Right lung (tissue), 5 donors: ENCODE data around the gene PNMA1. TPM values are rescaled to one million over a fixed set of nuclear protein-coding genes. Genes with fewer than 3 reads are reported as not detected.
A peak's percentile ranks its signal among the peaks of the same experiment; 100 is the strongest.
"Not testable (repeated sequence)": the region's sequence is repeated elsewhere in the genome, so short reads cannot be mapped to it uniquely, and the experiment has no call there.

ENCODE experiments used
- DNase-seq, 2 donors: peaks; one replicate each; pipeline ENCODE4 v3.0.0-alpha.2; 2013
- polyA plus RNA-seq, 5 donors: library from polyadenylated mRNA; unstranded; fragments of 120-200 nt; gene quantifications; one replicate each; pipeline versions ENCODE4 v1.2.1 to v1.2.3, GENCODE V29; 2013; ENCODE audit warnings: inconsistent platforms in 1 of 5, low replicate concordance in 1 of 5; ENCODE audit not compliant: insufficient read length in 5 of 5, insufficient read depth in 1 of 5

The PNMA1 gene
- polyA plus RNA-seq, 5 donors = 41.2 to 54.9 (median 47.4) TPM

DNA sequence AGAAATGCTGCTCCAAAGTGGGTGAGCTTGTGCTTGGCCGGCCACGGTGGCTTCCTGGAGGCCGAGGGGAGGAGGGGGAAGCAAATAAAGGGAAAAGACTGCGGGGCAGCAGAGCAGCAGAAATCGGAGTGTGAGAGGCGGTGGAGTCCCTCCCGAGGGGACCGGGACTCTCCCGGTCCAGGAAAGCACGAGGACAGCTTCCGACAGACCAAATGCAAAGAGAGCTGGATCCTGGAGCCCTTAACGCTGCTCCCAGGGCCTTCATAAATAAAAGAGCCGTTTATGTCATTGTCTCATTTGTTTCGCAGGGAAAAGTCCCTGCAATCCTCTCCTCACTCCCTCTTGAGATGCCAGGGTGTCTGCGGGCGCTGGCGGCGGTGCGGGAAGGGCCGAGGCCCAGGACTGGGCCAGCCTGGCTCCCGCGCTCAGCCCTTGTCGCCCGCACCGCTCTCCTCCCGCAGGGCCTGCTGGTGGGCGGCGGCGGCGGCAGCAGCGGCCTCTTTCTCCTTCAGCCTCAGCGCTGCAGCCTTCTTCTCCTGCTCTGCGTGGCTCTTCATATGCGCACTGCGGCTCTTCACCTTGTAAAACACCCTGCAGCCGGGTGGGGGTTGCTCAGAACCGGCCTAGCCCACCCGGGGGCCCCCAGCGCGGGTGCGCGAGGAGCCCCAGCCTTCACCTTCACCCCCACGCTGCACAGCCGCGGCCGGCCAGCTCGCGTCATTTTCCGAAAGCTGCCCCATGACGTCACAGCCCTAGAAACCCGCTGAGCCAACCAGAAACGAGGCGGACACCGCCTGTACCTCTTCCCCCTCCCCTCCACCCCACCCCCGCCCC lies 4.5 kb upstream of the PNMA1 start:
- peak in 1 of 2 donors; percentile 64 for DNase-seq

DNA sequence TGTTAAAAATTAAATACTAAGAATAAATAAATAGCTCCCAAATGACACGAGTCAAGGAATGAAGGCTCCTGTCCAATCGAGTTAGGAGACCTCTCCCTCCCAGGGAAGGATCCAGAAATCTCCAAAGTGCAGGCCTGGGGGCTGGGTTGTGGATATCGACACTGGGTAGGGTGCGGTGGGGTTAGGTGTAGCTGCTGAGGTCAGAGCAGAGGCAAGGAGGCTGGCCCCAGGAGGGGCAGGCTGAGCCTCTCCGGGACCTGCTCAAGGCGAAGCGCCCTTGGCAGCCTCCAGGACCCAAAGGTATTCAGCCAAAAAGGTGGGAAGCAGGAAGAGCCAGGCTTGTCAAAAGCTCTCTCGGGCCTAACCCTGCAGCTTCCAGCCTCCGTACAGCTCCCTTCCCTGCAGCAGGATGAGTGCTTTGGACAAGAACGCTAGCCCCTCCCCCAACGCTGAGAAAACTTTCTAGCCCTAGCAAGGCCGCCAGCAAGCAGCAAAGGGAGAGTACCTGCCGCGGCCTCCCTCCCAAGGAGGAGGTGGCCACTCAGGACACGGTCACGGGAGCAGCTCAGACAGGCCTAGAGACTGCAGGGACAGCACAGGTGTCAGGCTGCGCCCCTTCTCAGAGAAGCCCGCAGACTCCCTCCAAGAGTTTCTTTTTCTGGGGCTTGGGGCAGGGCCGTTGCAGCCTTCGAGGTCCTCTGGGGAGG lies 3.7 kb upstream of the PNMA1 start:
- DNase-seq = no peak

DNA sequence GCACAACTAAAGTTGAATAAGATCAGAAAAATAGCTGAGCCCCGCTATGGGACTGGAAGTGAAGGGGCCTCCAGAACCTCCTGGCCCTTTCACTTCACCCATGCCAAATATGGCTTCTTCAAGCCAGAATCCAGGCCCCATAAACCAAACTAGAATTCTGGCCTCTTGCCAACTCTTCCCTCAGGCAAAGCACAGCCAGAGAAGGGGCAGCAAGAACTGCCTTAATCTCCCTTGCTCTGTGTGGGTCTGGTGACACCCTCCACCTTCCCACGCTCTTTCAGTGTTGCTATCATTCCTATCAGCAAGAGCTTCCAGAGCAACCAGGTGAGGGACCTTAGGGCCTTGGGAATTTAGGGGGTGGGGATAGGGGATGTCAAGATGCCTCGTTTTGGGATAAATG lies 3.1 kb upstream of the PNMA1 start:
- no peak for DNase-seq

DNA sequence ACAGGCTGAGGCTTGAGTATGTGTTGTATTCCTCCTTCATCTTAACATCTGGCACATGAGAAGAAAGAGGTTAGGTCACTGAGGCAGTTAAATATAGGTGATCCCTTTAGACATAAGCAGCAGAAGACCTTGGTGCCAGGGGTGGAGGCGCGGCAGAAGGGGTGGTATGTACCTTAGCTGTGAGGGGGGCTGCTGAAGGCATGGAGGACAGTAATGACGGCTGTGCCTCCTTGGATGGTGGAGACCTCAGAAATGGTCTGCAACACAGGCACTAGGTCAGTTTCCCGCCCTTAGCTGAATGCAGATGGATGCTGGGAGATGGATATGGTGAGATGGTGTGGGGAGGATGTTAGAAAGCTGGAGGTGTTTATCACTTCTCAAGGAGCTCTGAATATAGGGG lies 1.5 kb upstream of the PNMA1 start:
- no peak for DNase-seq

DNA sequence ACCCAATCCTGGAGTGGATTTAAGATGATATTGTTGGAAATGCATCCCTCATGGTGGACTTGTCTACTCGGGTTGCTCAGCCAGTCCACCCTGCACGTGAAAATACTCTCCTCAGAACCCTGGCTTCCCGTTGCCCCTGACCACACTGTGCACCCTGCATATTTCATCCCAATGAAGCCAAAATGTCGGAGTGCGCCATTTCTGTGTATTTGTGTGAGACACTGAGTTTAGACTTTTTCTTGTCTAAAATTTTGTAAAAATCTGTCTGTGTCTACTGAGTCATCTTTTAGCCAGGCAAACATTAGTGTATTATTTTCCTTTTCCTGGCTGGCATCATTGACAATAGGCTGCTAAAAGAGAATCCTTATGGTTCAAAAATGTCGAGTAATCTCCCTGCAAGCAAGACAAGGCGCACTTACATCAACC lies 485 bp upstream of the PNMA1 start:
- no peak for DNase-seq

DNA sequence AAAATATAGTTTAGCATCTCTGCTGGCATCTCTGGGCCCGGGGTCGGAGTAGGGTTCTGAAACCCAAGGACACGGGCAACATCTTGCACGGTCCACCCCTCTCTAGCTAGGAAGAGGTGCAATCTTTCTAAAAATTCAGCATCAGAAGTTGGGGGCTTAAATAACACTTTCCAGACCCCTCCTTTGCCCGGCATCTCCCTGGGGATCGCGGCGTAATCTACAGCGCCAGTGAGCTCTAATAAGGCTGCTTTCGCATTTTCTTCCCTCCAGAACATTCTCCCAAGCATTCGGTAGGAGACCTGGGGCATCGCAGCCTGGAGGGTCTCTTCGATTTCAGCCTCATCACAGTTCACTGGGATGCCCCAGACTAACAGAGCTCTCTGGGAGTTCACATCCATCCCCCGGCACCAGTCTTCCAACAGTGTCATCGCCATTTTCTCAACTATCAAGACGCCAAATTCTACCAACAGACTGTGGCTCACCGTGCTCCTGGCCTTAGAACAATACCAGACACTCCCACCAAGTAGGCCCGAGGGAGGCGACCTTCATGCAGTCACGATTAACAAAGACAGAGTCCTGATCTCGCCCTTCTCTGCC lies 880 bp downstream of the PNMA1 start:
- DNase-seq = no peak

DNA sequence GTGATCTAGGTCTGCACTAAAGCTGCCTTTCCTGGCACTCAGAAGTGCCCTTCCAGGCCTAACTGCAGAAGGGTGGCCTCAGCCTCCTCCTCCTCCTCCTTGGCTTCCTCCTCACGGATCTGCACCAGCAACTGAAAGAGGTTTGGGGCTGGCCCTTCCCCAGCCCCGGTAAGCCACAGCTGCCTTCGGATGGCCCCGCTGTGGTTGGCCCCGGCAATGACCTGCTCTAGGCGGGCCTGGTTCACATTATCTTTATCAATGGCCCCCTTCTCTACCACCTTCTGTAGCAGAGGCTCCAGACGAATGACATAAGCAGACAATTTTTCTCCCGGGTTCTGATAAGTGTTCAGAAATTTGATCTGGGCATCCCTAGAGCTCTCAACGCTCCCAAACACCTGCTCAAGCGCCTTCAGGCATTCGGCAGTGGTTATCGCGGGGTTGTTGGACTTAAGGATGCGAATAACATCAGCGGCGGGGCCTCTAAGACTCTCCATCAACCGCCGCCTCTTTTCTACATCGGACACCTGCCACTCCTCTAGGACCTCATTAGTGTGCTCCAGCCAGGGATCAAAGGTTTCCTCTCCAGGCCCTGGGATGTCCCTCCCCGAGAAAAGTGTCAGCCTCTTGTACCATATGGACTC lies 1.5 kb downstream of the PNMA1 start:
- DNase-seq = no peak

DNA sequence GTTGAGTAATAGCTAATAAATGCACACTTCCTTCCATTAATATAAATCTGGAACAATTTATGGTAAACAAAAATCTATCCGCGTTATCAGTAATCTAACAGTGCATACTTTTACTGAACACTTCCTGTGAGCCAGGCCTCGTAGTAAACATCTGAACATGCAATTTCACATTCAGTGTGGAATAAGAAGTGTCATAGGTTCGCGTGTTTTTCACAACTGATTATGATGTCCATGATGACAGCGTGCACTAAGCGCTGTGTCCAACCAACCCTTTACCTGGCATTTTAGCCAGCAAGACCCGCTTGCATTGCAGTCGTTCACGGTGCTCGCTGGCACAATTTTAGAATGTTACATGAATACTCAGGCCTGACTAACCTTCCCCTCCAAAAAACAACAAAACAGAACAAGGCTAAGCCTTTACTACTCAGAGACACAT lies 2.1 kb downstream of the PNMA1 start:
- no peak for DNase-seq

DNA sequence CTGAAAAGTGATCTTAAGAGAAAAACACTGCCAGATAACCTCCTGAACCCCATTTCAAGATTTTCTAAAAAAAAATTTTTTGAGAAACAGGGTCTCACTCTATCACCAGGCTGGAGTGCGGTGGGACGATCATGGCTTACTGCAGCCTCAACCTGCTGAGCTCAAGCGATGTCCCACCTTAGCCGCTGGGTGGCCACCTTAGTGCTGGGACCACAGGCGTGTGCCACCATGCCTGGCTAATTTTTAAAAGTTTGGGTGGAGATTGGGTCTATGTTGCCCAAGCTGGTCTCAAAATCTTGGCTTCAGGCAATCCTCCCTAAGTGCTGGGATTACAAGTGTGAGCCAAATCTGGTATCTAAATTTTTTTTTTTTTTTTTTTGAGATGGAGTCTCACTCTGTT lies 3.4 kb downstream of the PNMA1 start:
- DNase-seq = no peak

DNA sequence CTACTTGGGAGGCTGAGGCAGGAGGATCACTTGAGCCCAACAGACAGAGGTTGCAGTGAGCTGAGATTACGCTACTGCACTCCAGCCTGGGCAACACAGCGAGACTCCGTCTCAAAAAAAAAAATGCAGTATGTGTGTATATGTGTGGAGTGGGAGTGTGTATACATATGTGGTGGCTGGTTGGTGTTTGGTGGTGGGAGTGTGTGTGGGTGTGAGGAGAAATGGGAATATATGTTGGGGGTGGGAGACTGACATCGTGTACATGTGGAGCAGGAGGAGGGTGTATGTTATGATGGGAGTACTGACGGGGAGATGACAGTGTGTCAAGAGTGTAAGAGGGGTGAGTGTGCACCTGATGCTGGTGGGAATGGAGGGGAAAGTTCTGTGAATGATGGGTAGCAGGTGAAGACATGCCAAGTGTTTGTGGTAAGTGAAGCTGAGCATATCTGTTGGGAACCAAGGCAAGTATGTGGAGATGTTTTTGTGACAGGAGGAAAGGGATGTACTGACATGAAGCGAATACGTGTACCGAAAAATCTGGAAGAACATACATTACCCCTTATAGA lies 4.2 kb downstream of the PNMA1 start:
- DNase-seq = no peak

DNA sequence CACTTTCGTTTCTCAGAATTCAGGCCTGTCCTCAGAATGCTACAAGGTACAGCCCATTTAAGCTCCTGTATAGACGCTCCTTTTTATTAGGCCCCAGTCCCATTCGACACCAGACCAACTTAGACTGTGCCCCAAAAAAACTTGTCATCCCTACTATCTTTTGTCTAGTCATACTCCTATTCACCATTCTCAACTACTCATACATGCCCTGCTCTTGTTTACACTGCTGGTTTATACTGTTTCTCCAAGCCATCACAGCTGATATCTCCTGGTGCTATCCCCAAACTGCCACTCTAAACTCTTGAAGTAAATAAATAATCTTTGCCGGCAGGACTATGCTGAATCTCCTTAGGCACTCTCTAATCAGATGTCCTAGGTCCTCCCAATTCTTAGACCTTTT lies 6.1 kb downstream of the PNMA1 start:
- DNase-seq = not testable (repeated sequence)

DNA sequence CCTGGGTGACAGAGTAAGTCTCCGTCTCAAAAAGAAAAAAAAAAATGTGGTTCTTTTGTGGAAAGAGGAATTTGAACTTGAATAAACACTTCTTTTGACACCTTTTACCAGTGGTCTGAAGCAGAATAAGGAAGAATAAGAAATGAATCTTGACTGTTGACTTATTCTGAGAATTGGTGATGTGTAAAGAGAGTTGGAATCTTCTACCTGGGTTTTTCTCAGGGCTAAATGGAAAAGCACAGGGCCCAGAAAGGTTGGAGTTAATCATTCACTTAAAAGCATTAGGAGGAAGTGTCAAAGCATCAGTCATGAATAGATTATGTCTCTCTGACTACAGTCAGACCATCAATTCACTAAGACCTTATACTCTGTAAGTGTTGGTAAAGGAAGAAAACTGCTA lies 13.9 kb downstream of the PNMA1 start:
- no peak for DNase-seq

DNA sequence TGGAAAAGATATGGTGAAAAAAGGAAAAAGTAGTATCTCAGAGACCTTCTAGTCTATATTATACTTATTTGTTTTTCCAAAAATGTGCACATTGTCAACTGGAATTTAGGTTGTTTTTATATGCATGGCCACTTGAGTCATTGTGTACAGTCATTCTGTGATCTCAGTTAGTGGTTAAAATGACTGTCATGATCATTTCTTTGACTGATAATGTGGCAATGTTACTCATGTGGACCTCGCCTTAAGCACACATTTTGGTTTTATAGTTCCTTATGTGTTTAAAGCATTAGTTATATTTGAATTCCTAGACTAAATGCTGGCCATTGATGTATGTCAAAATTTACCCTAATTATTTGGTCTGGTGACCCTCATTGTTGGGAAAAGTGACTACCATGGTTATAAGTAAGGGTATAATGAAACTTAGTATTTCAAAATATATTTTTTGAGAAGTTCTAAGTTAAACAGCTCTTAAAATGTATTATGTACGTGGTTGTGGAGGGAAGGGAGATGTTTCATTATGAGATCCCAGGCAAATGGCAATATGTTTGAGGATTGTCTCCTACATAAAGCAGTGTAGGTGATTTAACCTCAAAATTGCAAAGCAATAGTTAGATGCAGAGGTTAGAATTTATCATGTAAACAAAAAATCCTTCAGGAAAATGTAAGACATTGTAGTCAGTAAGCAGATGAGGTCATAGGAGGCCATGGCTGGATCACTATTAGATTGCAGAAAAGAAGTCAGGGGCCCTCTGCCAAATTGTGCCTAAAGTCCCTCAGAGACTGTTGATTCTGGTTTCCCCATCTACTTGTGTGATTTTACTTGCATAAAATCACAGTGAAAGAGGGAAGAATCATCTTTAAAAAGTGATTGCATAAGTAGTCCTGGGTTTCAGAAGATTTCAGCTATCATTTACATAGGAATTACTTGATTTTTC lies 17.5 kb downstream of the PNMA1 start:
- no peak for DNase-seq

DNA sequence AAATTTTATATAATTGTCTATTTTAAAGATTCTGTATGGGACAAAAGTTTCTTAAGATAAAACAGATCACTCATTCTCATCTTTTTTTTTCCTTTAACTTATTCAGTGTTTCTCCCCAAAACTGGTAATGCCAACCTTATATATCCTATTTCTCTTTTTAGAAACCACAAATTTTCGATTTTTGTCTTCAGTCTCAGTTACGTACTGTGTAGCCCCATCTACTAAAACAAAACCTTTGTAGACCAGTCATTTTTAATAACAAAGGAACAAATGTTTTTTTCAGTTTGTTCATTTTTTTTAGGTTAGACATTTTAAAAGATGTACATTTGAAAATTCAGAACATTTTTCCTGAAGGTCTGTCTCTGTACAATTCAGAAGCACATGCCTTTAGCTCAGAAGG lies 18.2 kb downstream of the PNMA1 start:
- no peak for DNase-seq

DNA sequence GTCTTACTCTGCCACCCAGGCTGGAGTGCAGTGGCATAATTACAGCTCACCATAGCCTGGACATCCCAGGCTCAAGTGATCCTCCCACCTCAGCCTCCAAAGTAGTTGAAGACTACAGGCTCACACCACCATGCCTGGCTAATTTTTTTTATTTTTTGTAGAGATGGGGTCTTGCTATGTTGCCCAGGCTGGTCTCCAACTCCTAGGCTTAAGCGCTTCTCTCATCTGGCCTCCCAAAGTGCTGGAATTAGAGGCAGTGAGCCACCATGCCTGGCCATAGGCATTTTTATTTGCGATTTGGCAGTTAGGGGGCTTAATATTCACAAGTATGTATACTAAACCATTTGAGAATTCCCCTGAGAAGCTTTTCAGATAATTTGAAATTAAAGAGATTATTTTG lies 19.1 kb downstream of the PNMA1 start:
- DNase-seq = no peak

DNA sequence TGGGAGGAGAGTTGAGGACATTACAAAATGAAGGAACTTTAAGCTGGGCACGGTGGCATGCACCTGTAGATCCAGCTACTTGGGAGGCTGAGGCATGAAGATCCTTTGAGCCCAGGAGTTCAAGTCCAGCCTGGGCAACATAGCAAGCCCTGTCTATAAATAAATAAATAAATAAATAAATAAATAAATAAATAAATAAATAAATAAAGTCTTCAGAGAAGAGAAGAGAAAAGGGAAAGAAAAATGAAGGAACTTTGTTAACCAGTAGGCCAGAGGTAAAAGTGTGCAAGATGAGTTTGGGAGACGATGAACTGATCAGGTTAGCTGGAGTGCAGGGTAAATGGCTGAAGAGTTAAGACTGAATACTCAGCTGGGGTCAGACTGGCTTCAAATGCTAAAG lies 20.1 kb downstream of the PNMA1 start:
- no peak for DNase-seq

DNA sequence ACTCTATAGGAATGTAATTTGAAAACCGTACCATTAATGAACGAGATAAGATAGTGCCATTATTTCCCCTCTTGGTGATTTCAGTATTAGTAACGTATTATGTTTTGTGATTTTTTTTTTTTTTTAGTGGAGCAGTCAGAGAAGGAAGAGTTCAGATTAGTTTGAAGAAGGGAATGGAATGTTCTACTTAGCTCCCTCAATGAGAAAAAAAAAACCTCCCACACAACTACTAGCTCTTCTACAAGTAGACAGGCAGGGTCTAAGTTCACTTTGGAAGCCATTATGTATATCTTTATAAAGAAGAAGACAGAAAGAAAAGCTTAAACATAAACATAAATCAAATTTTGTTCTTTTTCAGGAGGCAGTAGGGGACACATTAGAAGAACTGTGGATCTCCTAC lies 27.3 kb downstream of the PNMA1 start:
- DNase-seq = no peak

DNA sequence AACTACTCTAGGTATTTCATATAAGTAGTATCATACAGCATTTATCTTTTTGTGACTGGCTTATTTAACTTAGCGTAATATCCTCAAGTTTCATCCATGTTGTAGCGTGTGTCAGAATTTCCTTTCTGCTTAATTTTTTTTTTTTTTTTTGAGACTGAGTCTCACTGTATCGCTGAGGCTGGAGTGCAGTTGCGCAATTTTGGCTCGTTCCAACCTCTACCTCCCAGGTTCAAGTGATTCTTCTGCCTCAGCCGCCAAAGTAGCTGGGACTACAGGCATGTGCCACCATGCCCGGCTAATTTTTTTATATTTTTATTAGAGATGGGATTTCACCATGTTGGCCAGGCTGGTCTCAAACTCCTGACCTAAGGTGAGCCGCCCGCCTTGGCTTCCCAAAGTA lies 28.9 kb downstream of the PNMA1 start:
- no peak for DNase-seq

DNA sequence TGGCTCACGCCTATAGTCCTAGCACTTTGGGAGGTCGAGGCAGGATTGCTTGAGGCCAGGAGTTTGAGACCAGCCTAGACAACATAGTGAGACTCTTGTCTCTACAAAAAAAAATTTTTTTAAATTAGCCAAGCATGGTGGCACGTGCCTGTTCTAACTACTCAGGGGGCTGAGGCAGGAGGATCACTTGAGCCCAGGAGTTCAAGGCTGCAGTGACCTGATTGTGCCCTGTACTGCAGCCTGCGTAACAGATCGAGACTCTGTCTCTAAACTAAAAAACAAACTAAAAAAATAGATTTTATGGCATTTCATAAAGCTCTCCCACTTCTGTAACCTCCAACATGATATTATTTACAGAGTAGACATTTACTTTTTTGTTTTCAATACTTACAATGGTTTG lies 29.6 kb downstream of the PNMA1 start:
- no peak for DNase-seq

DNA sequence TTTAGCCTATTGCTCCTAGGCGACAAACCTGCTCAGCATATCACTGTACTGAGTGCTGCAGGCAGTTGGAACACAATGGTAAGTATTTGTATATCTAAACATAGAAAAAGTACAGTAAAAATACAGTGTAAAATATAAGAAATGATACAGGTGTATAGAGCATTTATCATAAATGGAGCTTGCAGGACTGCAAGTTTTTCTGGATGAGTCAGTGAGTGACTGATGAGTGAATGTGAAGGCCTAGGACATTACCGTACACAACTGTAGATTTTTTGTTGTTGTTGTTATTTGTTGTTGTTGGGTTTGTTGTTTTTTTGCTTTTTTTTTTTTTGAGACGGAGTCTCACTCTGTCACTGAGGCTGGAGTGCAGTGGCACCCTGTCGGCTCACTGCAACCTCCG lies 33.4 kb downstream of the PNMA1 start:
- no peak for DNase-seq

DNA sequence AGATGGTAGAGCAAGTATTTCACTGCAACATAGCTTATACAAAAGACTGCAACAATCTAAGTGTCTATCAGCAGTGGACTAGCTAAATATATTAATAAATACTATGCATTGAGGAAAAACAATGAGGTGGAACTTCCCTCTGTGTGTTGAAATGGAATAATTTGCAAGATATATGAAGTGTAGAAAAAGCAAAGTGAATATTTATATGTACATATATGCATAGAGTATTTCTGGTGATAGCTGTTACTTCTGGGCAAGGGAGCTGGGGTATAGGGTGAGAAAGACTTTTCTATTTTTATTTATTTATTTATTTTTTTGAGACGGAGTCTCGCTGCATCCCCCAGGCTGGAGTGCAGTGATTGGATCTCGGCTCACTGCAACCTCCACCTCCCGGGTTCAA lies 35.5 kb downstream of the PNMA1 start:
- DNase-seq = no peak
